CD4-positive, alpha-beta T cell (primary cell): ENCODE data around the gene CYP3A4. TPM values are rescaled to one million over a fixed set of nuclear protein-coding genes. Genes with fewer than 3 reads are reported as not detected.
"Not testable (repeated sequence)": the region's sequence is repeated elsewhere in the genome, so short reads cannot be mapped to it uniquely, and the experiment has no call there.

Source experiments
- ATAC-seq: fragments of 200-7000 bp; cut with Tn5 transposase; one replicate; pipeline ENCODE4 v1.10.0; 2022; ENCODE audit warnings: mild to moderate bottlenecking; ENCODE audit not compliant: poor library complexity
- CTCF ChIA-PET: fragments of 350-600 bp; sonication (Branson Sonifier 250); formaldehyde crosslinking; loops from one replicate; lab custom pipeline; 2021; ENCODE audit warnings: antibody characterized with exemption, inconsistent platforms; lab: Charles Lee
- POLR2A ChIA-PET: fragments of 350-600 bp; sonication (Branson Sonifier 250); formaldehyde crosslinking; loops from one replicate; lab custom pipeline; 2021; ENCODE audit warnings: antibody characterized with exemption, inconsistent platforms; lab: Charles Lee
- DNase-seq, 14 experiments: peaks; one replicate each; pipeline ENCODE4 v3.0.0-alpha.2; 2013 to 2020; ENCODE audit warnings: mixed read lengths in 2 of 14
- H3K27ac ChIP-seq, 2 donors: one replicate each; pipeline versions ENCODE4 v1.5.1 to v1.7.0; 2013; ENCODE audit warnings: low read length in 2 of 2, low read depth in 1 of 2, mild to moderate bottlenecking in 1 of 2
- H3K27me3 ChIP-seq, 2 experiments: 1 replicate in 1 of 2; 2 replicates in 1 of 2; pipeline versions ENCODE4 v1.6.1 to v1.7.0; 2013; ENCODE audit warnings: low read length in 2 of 2, control low read depth in 1 of 2, mild to moderate bottlenecking in 1 of 2, moderate library complexity in 1 of 2; ENCODE audit not compliant: insufficient read depth in 2 of 2, control insufficient read depth in 1 of 2
- H3K36me3 ChIP-seq: one replicate; pipeline ENCODE4 v1.6.1; 2013; ENCODE audit warnings: low read length, control low read depth; ENCODE audit not compliant: insufficient read depth
- H3K4me1 ChIP-seq: one replicate; pipeline ENCODE4 v1.6.1; 2013; ENCODE audit warnings: low read length, control low read depth; ENCODE audit not compliant: insufficient read depth
- H3K4me3 ChIP-seq: one replicate; pipeline ENCODE4 v1.5.1; 2013; ENCODE audit warnings: mild to moderate bottlenecking, low read length, moderate library complexity
- H3K9me3 ChIP-seq, 2 experiments: 1 replicate in 1 of 2; 2 replicates in 1 of 2; pipeline versions ENCODE4 v1.6.1 to v1.7.0; 2013; ENCODE audit warnings: low read length in 2 of 2, mild to moderate bottlenecking in 2 of 2, control low read depth in 1 of 2, moderate library complexity in 1 of 2; ENCODE audit not compliant: control insufficient read depth in 1 of 2, insufficient read depth in 1 of 2
- H3K27ac Mint-ChIP-seq: one replicate; pipeline ENCODE4 v1.8.0; 2020; ENCODE audit warnings: mixed read lengths
- H3K27me3 Mint-ChIP-seq: one replicate; pipeline ENCODE4 v1.8.0; 2021; ENCODE audit warnings: mixed read lengths
- H3K36me3 Mint-ChIP-seq: one replicate; pipeline ENCODE4 v1.8.0; 2021; ENCODE audit warnings: low read depth, mixed read lengths
- H3K4me1 Mint-ChIP-seq: one replicate; pipeline ENCODE4 v1.8.0; 2021; ENCODE audit warnings: low read depth, mixed read lengths
- H3K4me3 Mint-ChIP-seq: one replicate; pipeline ENCODE4 v1.8.0; 2020; ENCODE audit warnings: mild to moderate bottlenecking, mixed read lengths
- H3K9me3 Mint-ChIP-seq: one replicate; pipeline ENCODE4 v1.8.0; 2020; ENCODE audit warnings: mixed read lengths
- intact Hi-C, 2 experiments: fragments of 100-400 bp; cut with DNase I in 1 of 2; cut with micrococcal nuclease in 1 of 2; formaldehyde crosslinking; loops; one replicate each; pipeline versions ENCODE4 v1.15.1 to v1.9.0; 2023 to 2025; cut with DNase I, micrococcal nuclease
- total RNA-seq, 174 experiments: library from RNA in 2 of 174; stranded (reverse) in 2 of 174; gene quantifications; one replicate each; pipeline ENCODE4 v1.2.3 and lab custom pipeline; 2021 to 2026
- TF ChIP-seq, protein P1 (sequence below): fragments of 200-600 bp; IDR thresholded peaks from one replicate; pipeline ENCODE4 v1.8.0; 2022; ENCODE audit warnings: antibody characterized with exemption, mild to moderate bottlenecking

CYP3A4 gene
- total RNA-seq, 2 experiments from 2014 or later = not detected

DNA sequence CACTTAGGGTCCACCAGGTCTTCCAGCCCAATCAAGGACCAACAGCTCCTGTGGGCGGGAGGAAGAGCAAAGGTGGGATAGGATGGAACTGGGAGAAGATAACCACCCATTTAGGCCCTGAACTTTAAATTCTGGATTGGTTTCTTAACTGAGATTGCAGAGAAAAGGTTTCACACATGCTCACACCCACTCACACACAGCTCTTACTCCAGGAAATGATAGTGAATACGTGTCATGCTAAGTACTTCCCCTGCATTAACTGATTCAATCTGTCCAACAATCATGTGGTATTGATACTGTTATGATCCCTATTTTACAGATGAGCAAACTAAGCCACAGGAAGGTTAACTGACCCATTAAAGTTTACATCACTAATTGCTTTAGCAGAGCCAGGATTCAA lies 4.6 kb upstream of the CYP3A4 start:
- H3K4me1 ChIP-seq = no peaks in the 10 kb centered on the region
- H3K27me3 ChIP-seq = no peaks in the 10 kb centered on the region
- TF ChIP-seq, protein P1, sequence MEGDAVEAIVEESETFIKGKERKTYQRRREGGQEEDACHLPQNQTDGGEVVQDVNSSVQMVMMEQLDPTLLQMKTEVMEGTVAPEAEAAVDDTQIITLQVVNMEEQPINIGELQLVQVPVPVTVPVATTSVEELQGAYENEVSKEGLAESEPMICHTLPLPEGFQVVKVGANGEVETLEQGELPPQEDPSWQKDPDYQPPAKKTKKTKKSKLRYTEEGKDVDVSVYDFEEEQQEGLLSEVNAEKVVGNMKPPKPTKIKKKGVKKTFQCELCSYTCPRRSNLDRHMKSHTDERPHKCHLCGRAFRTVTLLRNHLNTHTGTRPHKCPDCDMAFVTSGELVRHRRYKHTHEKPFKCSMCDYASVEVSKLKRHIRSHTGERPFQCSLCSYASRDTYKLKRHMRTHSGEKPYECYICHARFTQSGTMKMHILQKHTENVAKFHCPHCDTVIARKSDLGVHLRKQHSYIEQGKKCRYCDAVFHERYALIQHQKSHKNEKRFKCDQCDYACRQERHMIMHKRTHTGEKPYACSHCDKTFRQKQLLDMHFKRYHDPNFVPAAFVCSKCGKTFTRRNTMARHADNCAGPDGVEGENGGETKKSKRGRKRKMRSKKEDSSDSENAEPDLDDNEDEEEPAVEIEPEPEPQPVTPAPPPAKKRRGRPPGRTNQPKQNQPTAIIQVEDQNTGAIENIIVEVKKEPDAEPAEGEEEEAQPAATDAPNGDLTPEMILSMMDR = no peak
- intact Hi-C loops = no loop called here
- H3K4me3 ChIP-seq = no peak overlapping the region
- peaks cover 7% of the 10 kb centered on the region for H3K4me1 Mint-ChIP-seq
- CTCF ChIA-PET = no interaction called here
- no peak overlapping the region for H3K27ac ChIP-seq
- DNase-seq (peak in 1 of 14 experiments; percentile 2), ATAC-seq (no peak)
- peaks cover 9% of the 10 kb centered on the region for H3K27me3 Mint-ChIP-seq
- no peak overlapping the region for H3K27ac Mint-ChIP-seq
- H3K9me3 Mint-ChIP-seq = no peaks in the 10 kb centered on the region
- H3K36me3 Mint-ChIP-seq = no peaks in the 10 kb centered on the region
- POLR2A ChIA-PET = no interaction called here
- no peaks in the 10 kb centered on the region for H3K36me3 ChIP-seq
- H3K9me3 ChIP-seq = no peaks in the 10 kb centered on the region
- H3K4me3 Mint-ChIP-seq = no peak overlapping the region

DNA sequence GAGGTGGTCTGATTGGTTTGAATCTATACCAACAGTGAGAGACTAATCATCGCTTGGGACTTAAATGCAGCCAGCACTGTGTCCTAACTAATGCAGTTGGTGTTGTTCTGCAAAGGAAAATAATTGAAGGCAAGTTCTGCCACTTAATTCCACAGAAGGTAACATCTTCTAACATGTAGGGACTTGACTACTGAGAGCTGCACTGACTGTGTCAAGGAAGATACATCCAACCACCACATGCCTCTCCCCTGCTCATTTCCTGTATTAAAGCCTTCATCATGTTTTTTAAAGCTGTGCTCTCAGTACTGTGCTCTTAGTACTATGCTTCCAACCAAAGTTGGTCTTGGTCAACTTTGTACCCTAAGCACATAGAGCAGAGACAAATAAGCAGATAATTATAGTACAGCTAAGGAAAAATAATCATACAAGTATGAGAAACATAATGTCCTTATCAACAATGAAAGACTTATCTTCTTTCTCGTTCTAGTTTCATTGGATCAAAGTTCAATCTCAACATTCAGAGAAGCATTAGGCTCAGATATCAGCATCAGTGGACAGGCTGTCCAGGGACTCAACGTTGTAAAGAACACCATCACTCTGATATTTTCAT lies 2.8 kb upstream of the CYP3A4 start:
- ChIA-PET CTCF (no interaction called here), POLR2A (no interaction called here)
- Histone ChIP-seq H3K27ac (no peak overlapping the region), H3K9me3 (no peaks in the 10 kb centered on the region), H3K27me3 (no peaks in the 10 kb centered on the region), H3K4me1 (no peaks in the 10 kb centered on the region), H3K36me3 (no peaks in the 10 kb centered on the region), H3K4me3 (no peak overlapping the region)
- ATAC-seq = no peak
- peaks cover 7% of the 10 kb centered on the region for H3K4me1 Mint-ChIP-seq
- H3K4me3 Mint-ChIP-seq = no peak overlapping the region
- intact Hi-C loops = no loop called here
- no peak overlapping the region for H3K27ac Mint-ChIP-seq
- no peaks in the 10 kb centered on the region for H3K36me3 Mint-ChIP-seq
- no peaks in the 10 kb centered on the region for H3K9me3 Mint-ChIP-seq
- DNase-seq = no peak
- H3K27me3 Mint-ChIP-seq = peaks cover 16% of the 10 kb centered on the region
- TF ChIP-seq, protein P1 = no peak

DNA sequence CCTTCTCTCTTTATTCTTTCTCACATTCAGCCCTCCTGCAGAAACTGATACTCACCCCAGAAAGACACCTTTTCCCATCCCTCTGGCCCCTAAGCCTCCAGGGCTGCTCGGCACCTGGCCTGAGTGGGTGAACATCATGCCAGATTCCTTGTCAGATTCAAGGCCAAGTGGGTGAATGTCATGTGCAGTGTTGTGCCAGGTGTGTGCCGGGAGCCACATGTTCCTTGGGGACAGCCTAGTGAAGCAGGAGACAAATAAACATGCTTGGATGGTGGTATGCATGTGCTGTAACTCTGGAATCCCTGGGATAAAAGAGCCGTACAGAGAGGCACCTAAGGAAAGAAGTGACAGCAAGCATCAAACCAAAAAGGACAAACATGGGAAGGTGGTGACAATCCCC lies 1.7 kb upstream of the CYP3A4 start:
- CTCF ChIA-PET, H3K4me3 Mint-ChIP-seq, POLR2A ChIA-PET, intact Hi-C loops, H3K27ac Mint-ChIP-seq, H3K4me3 ChIP-seq, H3K27ac ChIP-seq, H3K36me3 ChIP-seq, H3K4me1 ChIP-seq, H3K27me3 ChIP-seq, H3K9me3 Mint-ChIP-seq, H3K9me3 ChIP-seq, ATAC-seq, DNase-seq, H3K36me3 Mint-ChIP-seq, H3K4me1 Mint-ChIP-seq: not testable (repeated sequence)
- H3K27me3 Mint-ChIP-seq = peaks cover 24% of the 10 kb centered on the region
